Measurements from ENCODE around the gene TTLL3.
A peak's percentile ranks its signal among the peaks of the same experiment; 100 is the strongest.
"Not testable (repeated sequence)": the region's sequence is repeated elsewhere in the genome, so short reads cannot be mapped to it uniquely, and the experiment has no call there.

Gene TTLL3

GRCh38 chr3:9809615-9810432 lies at the start of gene TTLL3:
Gene TTLL3, plus strand, starts transcription at chr3:9810262. Its CDS starts 400 bp downstream, at chr3:9810662.
- DNase-seq (ENCODE audit: low read depth), result peak; percentile 62

GRCh38 chr3:9760779-9761505 lies 49.1 kb upstream of the TTLL3 start:
- DNase-seq (ENCODE audit: low read depth), result no peak

GRCh38 chr3:9761919-9762318 lies 48.1 kb upstream of the TTLL3 start:
- no peak for DNase-seq (ENCODE audit: low read depth)

- DNase-seq (ENCODE audit: low read depth), result no peak
These were observed 47.2 kb upstream of the TTLL3 start for GRCh38 chr3:9762871-9763270.

GRCh38 chr3:9765865-9766264 lies 44.2 kb upstream of the TTLL3 start:
- peak; percentile 41 for DNase-seq (ENCODE audit: low read depth)

GRCh38 chr3:9767418-9767817 lies 42.6 kb upstream of the TTLL3 start:
- DNase-seq (ENCODE audit: low read depth), result no peak

- no peak for DNase-seq (ENCODE audit: low read depth)
These were observed 41.8 kb upstream of the TTLL3 start for GRCh38 chr3:9768141-9768775.

GRCh38 chr3:9769012-9769411 lies 41.0 kb upstream of the TTLL3 start:
- no peak for DNase-seq (ENCODE audit: low read depth)

GRCh38 chr3:9769426-9770275 lies 40.4 kb upstream of the TTLL3 start, which contains the start of gene CAMK1:
Gene CAMK1, minus strand, starts transcription at chr3:9769947. Its CDS starts 2,198 bp downstream, at chr3:9767749.
- peak; percentile 42 for DNase-seq (ENCODE audit: low read depth)

GRCh38 chr3:9770276-9770812 lies 39.7 kb upstream of the TTLL3 start:
- DNase-seq (ENCODE audit: low read depth), result no peak

- not testable (repeated sequence) for DNase-seq (ENCODE audit: low read depth)
These were observed 39.1 kb upstream of the TTLL3 start for GRCh38 chr3:9771007-9771406.

- DNase-seq (ENCODE audit: low read depth), result no peak
These were observed 33.0 kb upstream of the TTLL3 start for GRCh38 chr3:9776896-9777693.

- DNase-seq (ENCODE audit: low read depth), result no peak
These were observed 32.4 kb upstream of the TTLL3 start for GRCh38 chr3:9777694-9778021.

GRCh38 chr3:9778143-9779074 lies 31.7 kb upstream of the TTLL3 start:
- peak; percentile 69 for DNase-seq (ENCODE audit: low read depth)

- DNase-seq (ENCODE audit: low read depth), result no peak
These were observed 30.9 kb upstream of the TTLL3 start for GRCh38 chr3:9779075-9779593.

GRCh38 chr3:9779721-9780457 lies 30.2 kb upstream of the TTLL3 start:
- no peak for DNase-seq (ENCODE audit: low read depth)

GRCh38 chr3:9780458-9780812 lies 29.6 kb upstream of the TTLL3 start:
- DNase-seq (ENCODE audit: low read depth), result no peak

- DNase-seq (ENCODE audit: low read depth), result no peak
These were observed 29.2 kb upstream of the TTLL3 start for GRCh38 chr3:9780910-9781309.

- no peak for DNase-seq (ENCODE audit: low read depth)
These were observed 28.5 kb upstream of the TTLL3 start for GRCh38 chr3:9781551-9781950.

All from amniotic epithelial cell (primary cell).